ENCODE results near the gene SDK2.

- no peak for TF ChIP-seq CTCF (IDR thresholded peaks at IDR 0.05)
- TF ChIP-seq POLR2A (IDR thresholded peaks at IDR 0.05) = no peak
These were observed 296.9 kb downstream of the SDK2 start for GRCh38 chr17:73347351-73347750.

All from right lobe of liver (tissue), 4 donors.